IMR-90 (cell line): ENCODE data around the gene COL9A2.

Experiments used
- MXI1 ChIP-seq: IDR thresholded peaks from 2 replicates; pipeline ENCODE4 v1.6.1; 2012; ENCODE audit warnings: low read depth, mild to moderate bottlenecking, low read length, moderate library complexity, borderline replicate concordance
- TF ChIP-seq, protein P1 (sequence below): conservative IDR thresholded peaks from 2 replicates; pipeline ENCODE4 v1.5.1; 2012; ENCODE audit warnings: mild to moderate bottlenecking, low read depth, low read length, improper control_type of control experiment

DNA sequence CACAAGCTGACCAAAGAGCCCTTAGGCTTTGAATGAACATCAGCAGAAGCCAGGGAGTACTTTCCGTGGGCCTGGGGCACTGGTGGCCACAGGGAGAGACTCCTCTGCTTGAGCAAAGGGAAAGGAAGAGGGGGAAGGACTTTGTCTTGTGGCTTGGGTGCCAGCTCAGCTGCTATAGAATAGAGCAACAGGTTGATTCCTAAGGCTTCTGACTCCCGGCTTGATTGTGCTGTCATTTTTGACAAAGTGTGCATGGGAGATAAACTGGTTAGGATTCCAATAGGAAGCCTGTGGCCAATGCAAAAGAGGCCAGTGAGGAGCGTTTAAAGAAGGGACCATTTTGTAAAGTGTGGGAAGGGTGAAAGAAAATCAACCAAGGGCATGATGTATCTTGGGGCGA lies 44.6 kb upstream of the COL9A2 start:
- TF ChIP-seq MXI1: no peak
- TF ChIP-seq, protein P1, sequence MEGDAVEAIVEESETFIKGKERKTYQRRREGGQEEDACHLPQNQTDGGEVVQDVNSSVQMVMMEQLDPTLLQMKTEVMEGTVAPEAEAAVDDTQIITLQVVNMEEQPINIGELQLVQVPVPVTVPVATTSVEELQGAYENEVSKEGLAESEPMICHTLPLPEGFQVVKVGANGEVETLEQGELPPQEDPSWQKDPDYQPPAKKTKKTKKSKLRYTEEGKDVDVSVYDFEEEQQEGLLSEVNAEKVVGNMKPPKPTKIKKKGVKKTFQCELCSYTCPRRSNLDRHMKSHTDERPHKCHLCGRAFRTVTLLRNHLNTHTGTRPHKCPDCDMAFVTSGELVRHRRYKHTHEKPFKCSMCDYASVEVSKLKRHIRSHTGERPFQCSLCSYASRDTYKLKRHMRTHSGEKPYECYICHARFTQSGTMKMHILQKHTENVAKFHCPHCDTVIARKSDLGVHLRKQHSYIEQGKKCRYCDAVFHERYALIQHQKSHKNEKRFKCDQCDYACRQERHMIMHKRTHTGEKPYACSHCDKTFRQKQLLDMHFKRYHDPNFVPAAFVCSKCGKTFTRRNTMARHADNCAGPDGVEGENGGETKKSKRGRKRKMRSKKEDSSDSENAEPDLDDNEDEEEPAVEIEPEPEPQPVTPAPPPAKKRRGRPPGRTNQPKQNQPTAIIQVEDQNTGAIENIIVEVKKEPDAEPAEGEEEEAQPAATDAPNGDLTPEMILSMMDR: no peak
